GF-D8 (cell line): Measurements from ENCODE around the gene TMEM154.
A peak's percentile ranks its signal among the peaks of the same experiment; 100 is the strongest.
"Not testable (repeated sequence)": the region's sequence is repeated elsewhere in the genome, so short reads cannot be mapped to it uniquely, and the experiment has no call there.

Experiments
- DNase-seq: peaks from one replicate; lab custom pipeline; 2025; lab: John Stamatoyannopoulos, UW

The TMEM154 gene

GRCh38 chr4:152667781-152668180, 12.0 kb downstream of the TMEM154 start:
- DNase-seq = no peak

GRCh38 chr4:152666946-152667345, 12.9 kb downstream of the TMEM154 start:
- no peak for DNase-seq

GRCh38 chr4:152665691-152666395, 14.0 kb downstream of the TMEM154 start:
- no peak for DNase-seq

- not testable (repeated sequence) for DNase-seq
Measured at GRCh38 chr4:152664067-152664378, 15.8 kb downstream of the TMEM154 start.

- peak; percentile 91 for DNase-seq
Measured at GRCh38 chr4:152663203-152664066, 16.4 kb downstream of the TMEM154 start.

GRCh38 chr4:152661649-152662048, 18.1 kb downstream of the TMEM154 start:
- DNase-seq = no peak

GRCh38 chr4:152660526-152660925, 19.3 kb downstream of the TMEM154 start:
- no peak for DNase-seq

- no peak for DNase-seq
Measured at GRCh38 chr4:152659806-152660205, 20.0 kb downstream of the TMEM154 start.

- no peak for DNase-seq
Measured at GRCh38 chr4:152657657-152658056, 22.1 kb downstream of the TMEM154 start.

- no peak for DNase-seq
Measured at GRCh38 chr4:152655272-152656129, 24.3 kb downstream of the TMEM154 start.

GRCh38 chr4:152652102-152652501, 27.7 kb downstream of the TMEM154 start:
- DNase-seq = no peak

- no peak for DNase-seq
Measured at GRCh38 chr4:152651473-152652060, 28.2 kb downstream of the TMEM154 start.

- no peak for DNase-seq
Measured at GRCh38 chr4:152646221-152646620, 33.6 kb downstream of the TMEM154 start.

- no peak for DNase-seq
Measured at GRCh38 chr4:152644130-152644529, 35.7 kb downstream of the TMEM154 start.

- peak; percentile 94 for DNase-seq
Measured at GRCh38 chr4:152643153-152644035, 36.4 kb downstream of the TMEM154 start.

- DNase-seq = no peak
Measured at GRCh38 chr4:152640058-152640921, 39.5 kb downstream of the TMEM154 start.

GRCh38 chr4:152635851-152636250, 43.9 kb downstream of the TMEM154 start:
- peak; percentile 44 for DNase-seq

- DNase-seq = peak; percentile 24
Measured at GRCh38 chr4:152634110-152634760, 45.6 kb downstream of the TMEM154 start.

- no peak for DNase-seq
Measured at GRCh38 chr4:152633118-152633517, 46.7 kb downstream of the TMEM154 start.

GRCh38 chr4:152630324-152630723, 49.5 kb downstream of the TMEM154 start:
- no peak for DNase-seq
